ENCODE data around the gene ITPK1. TPM values are rescaled to one million over a fixed set of nuclear protein-coding genes. Genes with fewer than 3 reads are reported as not detected.
A peak's percentile ranks its signal among the peaks of the same experiment; 100 is the strongest.

ITPK1 gene
- total RNA-seq, 4 donors from 2014 or later, result 37.5 to 47.5 (median 41.4) TPM

DNA sequence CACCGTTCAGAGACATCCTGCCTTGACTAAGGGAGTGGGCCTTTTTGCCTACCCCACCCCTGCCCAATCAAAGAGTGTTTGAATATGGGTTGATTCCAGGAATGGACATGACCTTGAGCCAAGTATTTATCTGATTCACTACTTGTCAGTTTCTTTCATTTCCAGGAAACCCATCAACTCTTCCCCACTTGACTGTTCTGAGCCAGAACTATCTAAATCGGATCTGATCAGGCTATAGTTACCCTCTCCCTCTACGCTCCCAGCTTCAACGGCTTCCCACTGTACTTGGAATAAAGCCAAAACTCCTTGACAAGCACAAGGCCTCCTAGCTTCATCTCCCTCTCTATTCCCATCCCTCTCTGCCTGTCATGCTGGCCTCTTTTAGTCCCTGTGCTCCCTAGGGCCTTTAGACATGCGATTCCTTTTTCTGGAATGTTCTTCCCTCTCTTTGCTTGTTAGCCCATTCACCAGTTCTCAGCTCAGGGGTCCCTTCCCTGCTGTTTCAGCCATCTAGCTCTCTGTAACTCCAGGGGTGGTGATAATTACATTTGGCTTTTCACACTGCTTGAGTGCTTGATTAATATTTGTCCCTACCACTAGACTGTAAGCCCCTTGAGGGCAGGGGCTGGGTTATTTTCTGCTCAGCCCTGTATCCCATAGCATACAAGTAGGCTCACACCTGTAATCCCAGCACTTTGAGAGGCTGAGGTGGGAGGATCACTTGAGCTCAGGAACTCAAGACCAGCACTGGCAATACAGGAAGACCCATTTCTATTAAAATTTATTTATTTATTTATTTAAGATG is 5.5 kb upstream of the ITPK1 start:
- H3K4me3 ChIP-seq (ENCODE audit: low read depth, poor library complexity, severe bottlenecking), result no peak overlapping the region
- 50 to 62% methylated on average over 5 of the region's 5 CpGs for WGBS, 2 donors
- DNase-seq (ENCODE audit: low spot score in 2 of 2), result no peak
- TF ChIP-seq, protein P1, sequence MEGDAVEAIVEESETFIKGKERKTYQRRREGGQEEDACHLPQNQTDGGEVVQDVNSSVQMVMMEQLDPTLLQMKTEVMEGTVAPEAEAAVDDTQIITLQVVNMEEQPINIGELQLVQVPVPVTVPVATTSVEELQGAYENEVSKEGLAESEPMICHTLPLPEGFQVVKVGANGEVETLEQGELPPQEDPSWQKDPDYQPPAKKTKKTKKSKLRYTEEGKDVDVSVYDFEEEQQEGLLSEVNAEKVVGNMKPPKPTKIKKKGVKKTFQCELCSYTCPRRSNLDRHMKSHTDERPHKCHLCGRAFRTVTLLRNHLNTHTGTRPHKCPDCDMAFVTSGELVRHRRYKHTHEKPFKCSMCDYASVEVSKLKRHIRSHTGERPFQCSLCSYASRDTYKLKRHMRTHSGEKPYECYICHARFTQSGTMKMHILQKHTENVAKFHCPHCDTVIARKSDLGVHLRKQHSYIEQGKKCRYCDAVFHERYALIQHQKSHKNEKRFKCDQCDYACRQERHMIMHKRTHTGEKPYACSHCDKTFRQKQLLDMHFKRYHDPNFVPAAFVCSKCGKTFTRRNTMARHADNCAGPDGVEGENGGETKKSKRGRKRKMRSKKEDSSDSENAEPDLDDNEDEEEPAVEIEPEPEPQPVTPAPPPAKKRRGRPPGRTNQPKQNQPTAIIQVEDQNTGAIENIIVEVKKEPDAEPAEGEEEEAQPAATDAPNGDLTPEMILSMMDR (IDR thresholded peaks at IDR 0.05), result no peak
- no peak for TF ChIP-seq POLR2A (IDR thresholded peaks at IDR 0.05)
- intact Hi-C loops (cut with DNase I; ENCODE audit: low total_unique reads), result no loop called here

DNA sequence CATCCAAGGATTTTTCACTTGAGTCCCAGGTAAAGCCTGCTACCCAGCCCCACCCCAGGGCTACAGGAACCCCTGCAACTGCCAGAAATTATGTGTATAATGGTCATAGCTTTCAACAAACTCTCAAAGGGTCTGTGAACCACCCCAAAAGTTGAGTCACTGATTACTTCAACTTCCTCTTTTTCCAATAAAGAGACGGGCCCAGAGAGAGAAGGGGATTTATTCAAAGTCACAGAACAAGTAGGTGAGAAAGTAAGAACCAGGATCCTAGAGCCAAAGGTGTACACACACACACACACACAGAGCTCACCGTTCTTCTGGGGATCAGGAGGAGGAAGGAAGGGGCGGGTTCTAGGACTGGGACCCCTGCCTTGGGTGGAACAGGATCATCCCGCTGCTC is 4.8 kb upstream of the ITPK1 start:
- H3K4me3 ChIP-seq (ENCODE audit: low read depth, poor library complexity, severe bottlenecking), result no peak overlapping the region
- WGBS, 2 donors, result 72 to 74% methylated on average over 4 of the region's 4 CpGs
- intact Hi-C loops (cut with DNase I; ENCODE audit: low total_unique reads), result no loop called here
- TF ChIP-seq, protein P1 (IDR thresholded peaks at IDR 0.05), result no peak
- TF ChIP-seq POLR2A (IDR thresholded peaks at IDR 0.05), result no peak
- DNase-seq (ENCODE audit: low spot score in 2 of 2), result no peak

DNA sequence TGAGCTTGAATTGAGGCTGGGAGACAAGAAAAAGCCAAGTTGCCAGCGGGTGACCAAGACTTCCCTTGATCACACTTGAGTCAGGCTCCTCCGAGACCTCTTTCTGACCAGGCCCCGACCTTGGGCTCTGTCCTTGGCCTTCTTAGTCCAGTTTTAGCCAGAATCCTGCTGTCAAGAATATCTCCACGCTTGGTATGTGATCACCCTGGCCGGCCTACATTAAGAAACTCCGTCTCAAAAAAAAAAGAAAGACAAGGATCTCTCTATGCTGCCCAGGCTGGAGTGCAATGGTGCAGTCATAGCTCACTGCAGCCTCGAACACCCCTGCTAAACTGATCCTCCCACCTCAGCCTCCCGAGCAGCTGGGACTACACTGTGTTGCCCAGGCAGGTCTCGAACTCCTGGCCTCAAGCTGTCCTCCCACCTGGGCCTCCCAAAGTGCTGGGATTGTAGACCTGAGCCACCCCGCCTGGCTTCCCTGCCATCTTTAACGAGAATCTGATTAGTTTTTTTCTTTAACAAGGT is 1.0 kb upstream of the ITPK1 start:
- no peak for DNase-seq (ENCODE audit: low spot score in 2 of 2)
- H3K4me3 ChIP-seq (ENCODE audit: low read depth, poor library complexity, severe bottlenecking), result no peak overlapping the region
- 87 to 89% methylated on average over 11 of the region's 11 CpGs for WGBS, 2 donors
- intact Hi-C loops (cut with DNase I; ENCODE audit: low total_unique reads), result loop anchor here (10.0 kb wide), 1 partner anchor 98 kb away; no protein-coding TSS in a partner anchor
- TF ChIP-seq, protein P1 (IDR thresholded peaks at IDR 0.05), result no peak
- no peak for TF ChIP-seq POLR2A (IDR thresholded peaks at IDR 0.05)

DNA sequence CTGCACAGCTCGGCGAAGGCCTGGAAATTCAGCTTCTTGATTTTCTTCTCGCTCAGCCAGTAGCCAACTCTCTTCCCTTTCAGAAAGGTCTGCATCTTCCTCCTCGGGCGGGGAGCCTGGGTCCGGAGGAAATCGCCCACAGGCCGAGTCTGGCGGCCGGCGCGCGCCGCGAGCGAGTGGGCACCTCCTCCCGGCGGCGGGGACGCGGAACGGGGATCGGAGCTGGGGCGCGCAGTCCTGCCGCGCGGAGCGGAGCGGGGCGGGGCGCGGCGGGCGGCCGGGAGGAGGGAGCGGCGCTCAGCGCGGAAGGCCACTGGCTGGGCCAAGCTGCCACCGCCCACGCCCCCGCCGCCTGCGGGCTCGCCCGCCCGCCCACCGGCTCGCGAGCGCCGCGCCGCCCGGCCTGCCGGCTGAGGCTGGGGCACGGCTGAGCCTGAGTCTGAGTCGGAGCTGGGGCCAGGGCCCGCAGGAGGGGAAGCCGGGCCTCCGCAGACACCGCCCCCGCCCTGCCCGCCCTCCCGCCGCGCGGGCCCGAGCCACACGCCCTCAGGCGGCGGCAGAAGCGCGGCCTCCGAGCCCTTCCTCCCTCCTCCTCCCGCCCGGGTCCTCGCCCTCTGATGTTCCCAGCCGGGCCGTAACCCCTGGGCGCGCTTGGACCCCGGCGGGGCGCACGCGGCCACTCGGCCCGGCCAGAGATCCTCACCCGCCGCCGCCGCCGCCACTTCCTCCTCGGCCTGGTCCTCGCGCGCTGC is 480 bp downstream of the ITPK1 start:
- TF ChIP-seq, protein P1 (IDR thresholded peaks at IDR 0.05), result no peak
- TF ChIP-seq POLR2A (IDR thresholded peaks at IDR 0.05), result no peak
- DNase-seq (ENCODE audit: low spot score in 2 of 2), result peak; percentile 67 to 95
- peak overlapping the region; percentile 59 for H3K4me3 ChIP-seq (ENCODE audit: low read depth, poor library complexity, severe bottlenecking)
- intact Hi-C loops (cut with DNase I; ENCODE audit: low total_unique reads), result loop anchor here (10.0 kb wide), 1 partner anchor 100 kb away; no protein-coding TSS in a partner anchor
- WGBS, 2 donors, result 0 to 1% methylated on average over 22 to 26 of the region's 99 CpGs

DNA sequence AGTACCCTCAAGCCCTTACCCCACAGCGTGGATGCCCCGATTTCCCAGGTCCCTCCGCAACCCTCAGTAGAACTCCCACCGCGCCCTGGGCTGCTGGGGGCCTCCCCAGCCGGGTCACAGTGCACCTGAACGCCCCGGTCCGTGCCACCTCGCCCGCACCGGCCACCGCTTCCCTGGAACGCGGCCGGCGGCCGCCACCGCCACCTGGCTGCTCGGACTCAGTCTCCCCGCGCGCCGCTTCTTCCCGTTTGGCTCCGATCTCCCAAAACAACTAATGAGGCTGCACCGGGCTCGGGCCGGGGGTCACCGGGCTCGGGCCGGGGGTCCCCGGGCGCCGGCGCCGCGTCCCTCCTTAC is 1.0 kb downstream of the ITPK1 start:
- TF ChIP-seq, protein P1 (IDR thresholded peaks at IDR 0.05), result no peak
- no peak for TF ChIP-seq POLR2A (IDR thresholded peaks at IDR 0.05)
- DNase-seq (ENCODE audit: low spot score in 2 of 2), result no peak
- intact Hi-C loops (cut with DNase I; ENCODE audit: low total_unique reads), result loop anchor here (10.0 kb wide), 1 partner anchor 100 kb away; no protein-coding TSS in a partner anchor
- H3K4me3 ChIP-seq (ENCODE audit: low read depth, poor library complexity, severe bottlenecking), result peak overlapping the region; percentile 59
- 2 to 3% methylated on average over 17 to 18 of the region's 38 CpGs for WGBS, 2 donors
